ENCODE data around the gene P4HA1. TPM values are rescaled to one million over a fixed set of nuclear protein-coding genes. Genes with fewer than 3 reads are reported as not detected.

P4HA1 gene
- polyA plus RNA-seq, 1 donor from 2014 or later: 24.2 TPM

DNA sequence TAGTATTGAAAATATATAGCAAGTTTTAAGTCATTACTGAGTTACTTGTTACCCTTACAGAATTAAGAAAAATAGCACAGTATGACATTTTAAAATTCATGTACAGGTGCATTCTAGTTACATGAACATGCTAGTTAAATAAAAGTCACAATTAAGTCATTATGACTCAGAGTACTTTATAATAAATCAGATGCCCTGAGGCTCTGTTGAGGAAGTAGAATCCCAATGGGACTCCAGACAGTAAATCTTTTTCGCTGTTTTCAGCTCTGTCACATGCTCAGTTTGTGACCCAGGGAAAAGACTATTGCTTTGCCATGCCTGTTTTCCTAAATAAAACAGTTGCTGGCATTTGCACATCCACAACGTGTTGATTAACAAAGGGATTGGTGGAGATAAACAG lies 34.6 kb upstream of the P4HA1 start:
- Histone ChIP-seq H3F3A (ENCODE audit: insufficient read depth, low read length, poor library complexity, severe bottlenecking) (no peaks in the 10 kb centered on the region), H2AFZ (ENCODE audit: low read depth, low read length) (no peak overlapping the region), H3K27ac (ENCODE audit: low read length) (no peak overlapping the region), H3K36me3 (ENCODE audit: insufficient read depth, low read length) (peaks cover 14% of the 10 kb centered on the region), H3K27me3 (ENCODE audit: insufficient read depth, low read depth, low read length) (no peaks in the 10 kb centered on the region), H3K9ac (ENCODE audit: low read length) (no peak overlapping the region), H3K4me2 (ENCODE audit: low read length) (no peak overlapping the region), H4K20me1 (ENCODE audit: insufficient read depth) (no peaks in the 10 kb centered on the region), H3K9me2 (ENCODE audit: insufficient read depth, low read length) (no peaks in the 10 kb centered on the region), H3K79me2 (replicated peaks; ENCODE audit: insufficient read depth, low read length) (no peaks in the 10 kb centered on the region), H3K4me3 (ENCODE audit: low read length) (no peak overlapping the region), H3K9me3 (ENCODE audit: low read length) (no peaks in the 10 kb centered on the region)
- TF ChIP-seq EZH2 (IDR thresholded peaks at IDR 0.05; ENCODE audit: borderline replicate concordance, insufficient read depth, low read length, poor library complexity, severe bottlenecking) (no peak), MXI1 (conservative IDR thresholded peaks at IDR 0.05; ENCODE audit: poor library complexity, severe bottlenecking) (no peak), TAF1 (IDR thresholded peaks at IDR 0.05; ENCODE audit: low read depth) (no peak), CTCF (IDR thresholded peaks at IDR 0.05; ENCODE audit: poor library complexity, severe bottlenecking) (no peak), EP300 (conservative IDR thresholded peaks at IDR 0.05; ENCODE audit: poor library complexity, severe bottlenecking) (no peak), POLR2AphosphoS5 (IDR thresholded peaks at IDR 0.05) (no peak)
- TF ChIP-seq, protein P1, sequence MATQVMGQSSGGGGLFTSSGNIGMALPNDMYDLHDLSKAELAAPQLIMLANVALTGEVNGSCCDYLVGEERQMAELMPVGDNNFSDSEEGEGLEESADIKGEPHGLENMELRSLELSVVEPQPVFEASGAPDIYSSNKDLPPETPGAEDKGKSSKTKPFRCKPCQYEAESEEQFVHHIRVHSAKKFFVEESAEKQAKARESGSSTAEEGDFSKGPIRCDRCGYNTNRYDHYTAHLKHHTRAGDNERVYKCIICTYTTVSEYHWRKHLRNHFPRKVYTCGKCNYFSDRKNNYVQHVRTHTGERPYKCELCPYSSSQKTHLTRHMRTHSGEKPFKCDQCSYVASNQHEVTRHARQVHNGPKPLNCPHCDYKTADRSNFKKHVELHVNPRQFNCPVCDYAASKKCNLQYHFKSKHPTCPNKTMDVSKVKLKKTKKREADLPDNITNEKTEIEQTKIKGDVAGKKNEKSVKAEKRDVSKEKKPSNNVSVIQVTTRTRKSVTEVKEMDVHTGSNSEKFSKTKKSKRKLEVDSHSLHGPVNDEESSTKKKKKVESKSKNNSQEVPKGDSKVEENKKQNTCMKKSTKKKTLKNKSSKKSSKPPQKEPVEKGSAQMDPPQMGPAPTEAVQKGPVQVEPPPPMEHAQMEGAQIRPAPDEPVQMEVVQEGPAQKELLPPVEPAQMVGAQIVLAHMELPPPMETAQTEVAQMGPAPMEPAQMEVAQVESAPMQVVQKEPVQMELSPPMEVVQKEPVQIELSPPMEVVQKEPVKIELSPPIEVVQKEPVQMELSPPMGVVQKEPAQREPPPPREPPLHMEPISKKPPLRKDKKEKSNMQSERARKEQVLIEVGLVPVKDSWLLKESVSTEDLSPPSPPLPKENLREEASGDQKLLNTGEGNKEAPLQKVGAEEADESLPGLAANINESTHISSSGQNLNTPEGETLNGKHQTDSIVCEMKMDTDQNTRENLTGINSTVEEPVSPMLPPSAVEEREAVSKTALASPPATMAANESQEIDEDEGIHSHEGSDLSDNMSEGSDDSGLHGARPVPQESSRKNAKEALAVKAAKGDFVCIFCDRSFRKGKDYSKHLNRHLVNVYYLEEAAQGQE (IDR thresholded peaks at IDR 0.05; ENCODE audit: borderline replicate concordance): no peak

GRCh38 chr10:73126343-73126742 lies 29.7 kb upstream of the P4HA1 start:
- Histone ChIP-seq H3K9me3 (ENCODE audit: low read length) (no peaks in the 10 kb centered on the region), H3K79me2 (replicated peaks; ENCODE audit: insufficient read depth, low read length) (no peaks in the 10 kb centered on the region), H3K27ac (ENCODE audit: low read length) (no peak overlapping the region), H3K4me3 (ENCODE audit: low read length) (no peak overlapping the region), H3K9ac (ENCODE audit: low read length) (no peak overlapping the region), H3F3A (ENCODE audit: insufficient read depth, low read length, poor library complexity, severe bottlenecking) (no peaks in the 10 kb centered on the region), H4K20me1 (ENCODE audit: insufficient read depth) (no peaks in the 10 kb centered on the region), H2AFZ (ENCODE audit: low read depth, low read length) (no peak overlapping the region), H3K27me3 (ENCODE audit: insufficient read depth, low read depth, low read length) (no peaks in the 10 kb centered on the region), H3K9me2 (ENCODE audit: insufficient read depth, low read length) (no peaks in the 10 kb centered on the region), H3K4me2 (ENCODE audit: low read length) (no peak overlapping the region), H3K36me3 (ENCODE audit: insufficient read depth, low read length) (peaks cover 6% of the 10 kb centered on the region)
- TF ChIP-seq CTCF (IDR thresholded peaks at IDR 0.05; ENCODE audit: poor library complexity, severe bottlenecking): no peak
- TF ChIP-seq, protein P1 (IDR thresholded peaks at IDR 0.05; ENCODE audit: borderline replicate concordance): no peak
- no peak for TF ChIP-seq RAD21 (conservative IDR thresholded peaks at IDR 0.05)
- TF ChIP-seq EP300 (conservative IDR thresholded peaks at IDR 0.05; ENCODE audit: poor library complexity, severe bottlenecking): no peak
- TF ChIP-seq TAF1 (IDR thresholded peaks at IDR 0.05; ENCODE audit: low read depth): no peak
